Endothelial cell (in vitro differentiated cells): ENCODE measurements around the gene MAPKAPK3. TPM values are rescaled to one million over a fixed set of nuclear protein-coding genes. Genes with fewer than 3 reads are reported as not detected.
A peak's percentile ranks its signal among the peaks of the same experiment; 100 is the strongest.

Experiments used
- DNase-seq: peaks from one replicate; pipeline ENCODE4 v3.0.0; 2021; ENCODE audit warnings: low spot score
- H3K27ac Mint-ChIP-seq: one replicate; pipeline ENCODE4 v1.8.0; 2021; ENCODE audit warnings: mixed read lengths, inconsistent platforms; ENCODE audit not compliant: unreplicated experiment
- H3K27me3 Mint-ChIP-seq: one replicate; pipeline ENCODE4 v1.8.0; 2021; ENCODE audit warnings: mild to moderate bottlenecking, moderate library complexity, mixed read lengths, inconsistent platforms; ENCODE audit not compliant: unreplicated experiment
- H3K36me3 Mint-ChIP-seq: one replicate; pipeline ENCODE4 v1.8.0; 2021; ENCODE audit warnings: mild to moderate bottlenecking, low read depth, mixed read lengths, inconsistent platforms; ENCODE audit not compliant: unreplicated experiment
- H3K4me1 Mint-ChIP-seq: one replicate; pipeline ENCODE4 v1.8.0; 2021; ENCODE audit warnings: mild to moderate bottlenecking, mixed read lengths, inconsistent platforms; ENCODE audit not compliant: unreplicated experiment
- H3K4me3 Mint-ChIP-seq: one replicate; pipeline ENCODE4 v1.8.0; 2021; ENCODE audit warnings: mild to moderate bottlenecking, mixed read lengths, inconsistent platforms; ENCODE audit not compliant: unreplicated experiment
- H3K9me3 Mint-ChIP-seq: one replicate; pipeline ENCODE4 v1.8.0; 2021; ENCODE audit warnings: mixed read lengths, inconsistent platforms; ENCODE audit not compliant: unreplicated experiment
- total RNA-seq: library from RNA; stranded (reverse); fragmentation: NEBNext Ultra II Directional; extraction: Animal tissue kit (Norgen Biotek cat#: 25700); gene quantifications from one replicate; pipeline ENCODE4 v1.2.1, GENCODE V29; 2021; ENCODE audit not compliant: unreplicated experiment
- TF ChIP-seq, protein P1 (sequence below): fragments of 200-600 bp; sonication (generic); IDR thresholded peaks from one replicate; pipeline ENCODE4 v1.5.0; 2021; ENCODE audit warnings: antibody characterized with exemption; ENCODE audit not compliant: unreplicated experiment

MAPKAPK3 gene
- total RNA-seq, 1 donor from 2014 or later = 6.4 TPM

DNA sequence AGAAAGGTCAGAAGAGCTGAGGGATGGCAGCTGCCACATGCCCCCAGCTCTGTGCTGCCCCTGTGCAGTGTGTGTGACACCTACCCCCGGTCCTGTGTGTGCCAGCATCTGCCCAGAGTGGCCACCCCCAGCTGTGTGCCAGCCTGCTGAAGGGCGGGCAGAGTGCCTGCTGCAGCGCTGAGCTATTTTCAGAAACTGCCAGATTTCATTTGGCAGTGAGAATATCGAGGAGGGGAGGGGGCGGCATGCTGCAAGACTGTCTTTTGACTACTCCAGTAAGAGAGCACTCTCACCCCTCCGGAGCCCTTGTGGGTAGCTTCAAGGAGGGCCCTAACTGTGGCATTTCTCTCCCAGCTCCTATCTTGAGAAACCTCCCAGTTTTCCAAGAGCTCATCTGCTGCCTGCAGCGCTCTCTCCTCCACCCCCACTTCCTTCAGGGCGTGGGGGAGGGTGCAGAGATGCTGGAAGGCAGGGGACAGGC lies 32.5 kb downstream of the MAPKAPK3 start:
- Mint-ChIP-seq H3K27ac (no peak overlapping the region), H3K4me1 (no peaks in the 10 kb centered on the region), H3K27me3 (peaks cover 9% of the 10 kb centered on the region), H3K4me3 (no peak overlapping the region), H3K36me3 (no peaks in the 10 kb centered on the region), H3K9me3 (no peaks in the 10 kb centered on the region)
- no peak for DNase-seq
- TF ChIP-seq, protein P1, sequence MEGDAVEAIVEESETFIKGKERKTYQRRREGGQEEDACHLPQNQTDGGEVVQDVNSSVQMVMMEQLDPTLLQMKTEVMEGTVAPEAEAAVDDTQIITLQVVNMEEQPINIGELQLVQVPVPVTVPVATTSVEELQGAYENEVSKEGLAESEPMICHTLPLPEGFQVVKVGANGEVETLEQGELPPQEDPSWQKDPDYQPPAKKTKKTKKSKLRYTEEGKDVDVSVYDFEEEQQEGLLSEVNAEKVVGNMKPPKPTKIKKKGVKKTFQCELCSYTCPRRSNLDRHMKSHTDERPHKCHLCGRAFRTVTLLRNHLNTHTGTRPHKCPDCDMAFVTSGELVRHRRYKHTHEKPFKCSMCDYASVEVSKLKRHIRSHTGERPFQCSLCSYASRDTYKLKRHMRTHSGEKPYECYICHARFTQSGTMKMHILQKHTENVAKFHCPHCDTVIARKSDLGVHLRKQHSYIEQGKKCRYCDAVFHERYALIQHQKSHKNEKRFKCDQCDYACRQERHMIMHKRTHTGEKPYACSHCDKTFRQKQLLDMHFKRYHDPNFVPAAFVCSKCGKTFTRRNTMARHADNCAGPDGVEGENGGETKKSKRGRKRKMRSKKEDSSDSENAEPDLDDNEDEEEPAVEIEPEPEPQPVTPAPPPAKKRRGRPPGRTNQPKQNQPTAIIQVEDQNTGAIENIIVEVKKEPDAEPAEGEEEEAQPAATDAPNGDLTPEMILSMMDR = no peak

DNA sequence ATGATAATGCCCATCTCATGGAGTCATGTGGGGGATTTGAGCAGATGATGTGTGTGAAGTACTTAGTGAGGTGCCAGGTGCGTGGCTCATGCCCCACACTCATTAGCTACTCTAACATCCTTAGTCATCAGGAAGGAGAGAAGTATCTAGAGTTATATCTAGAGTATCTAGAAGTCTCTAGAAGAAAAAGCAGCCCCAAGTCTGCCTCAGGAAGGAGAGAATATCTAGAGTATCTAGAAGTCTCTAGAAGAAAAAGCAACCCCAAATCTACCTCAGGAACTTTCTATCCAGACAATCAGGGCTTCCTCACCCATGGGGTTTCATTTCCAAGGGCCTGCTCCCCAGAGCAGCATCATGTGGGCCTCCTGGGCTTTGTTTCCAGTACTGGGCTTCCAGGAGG lies 33.1 kb downstream of the MAPKAPK3 start:
- Mint-ChIP-seq H3K4me3 (no peak overlapping the region), H3K27ac (no peak overlapping the region), H3K4me1 (no peaks in the 10 kb centered on the region), H3K9me3 (no peaks in the 10 kb centered on the region), H3K27me3 (peaks cover 9% of the 10 kb centered on the region), H3K36me3 (no peaks in the 10 kb centered on the region)
- DNase-seq = no peak
- TF ChIP-seq, protein P1 = no peak

DNA sequence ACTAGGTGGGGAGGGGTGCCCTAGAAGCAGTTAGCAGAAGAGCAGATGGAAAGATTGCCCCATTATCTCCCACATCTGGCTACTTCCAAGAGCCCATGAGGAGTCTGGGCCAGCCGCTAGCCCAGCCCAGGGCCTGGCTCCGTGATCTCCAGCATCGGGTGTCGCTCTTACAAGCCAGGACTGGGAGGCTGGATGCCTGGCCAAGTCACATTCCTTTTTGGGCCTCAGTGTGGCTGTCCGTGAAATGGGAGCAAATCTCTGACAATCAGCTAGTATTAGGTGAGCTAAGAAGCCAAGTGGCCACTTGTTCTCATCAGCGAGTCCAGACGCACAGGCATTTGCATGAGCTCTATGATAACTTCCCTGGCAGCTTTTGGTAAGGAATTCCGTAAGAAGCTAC lies 34.5 kb downstream of the MAPKAPK3 start:
- H3K9me3 Mint-ChIP-seq = no peaks in the 10 kb centered on the region
- no peak for DNase-seq
- no peak overlapping the region for H3K27ac Mint-ChIP-seq

DNA sequence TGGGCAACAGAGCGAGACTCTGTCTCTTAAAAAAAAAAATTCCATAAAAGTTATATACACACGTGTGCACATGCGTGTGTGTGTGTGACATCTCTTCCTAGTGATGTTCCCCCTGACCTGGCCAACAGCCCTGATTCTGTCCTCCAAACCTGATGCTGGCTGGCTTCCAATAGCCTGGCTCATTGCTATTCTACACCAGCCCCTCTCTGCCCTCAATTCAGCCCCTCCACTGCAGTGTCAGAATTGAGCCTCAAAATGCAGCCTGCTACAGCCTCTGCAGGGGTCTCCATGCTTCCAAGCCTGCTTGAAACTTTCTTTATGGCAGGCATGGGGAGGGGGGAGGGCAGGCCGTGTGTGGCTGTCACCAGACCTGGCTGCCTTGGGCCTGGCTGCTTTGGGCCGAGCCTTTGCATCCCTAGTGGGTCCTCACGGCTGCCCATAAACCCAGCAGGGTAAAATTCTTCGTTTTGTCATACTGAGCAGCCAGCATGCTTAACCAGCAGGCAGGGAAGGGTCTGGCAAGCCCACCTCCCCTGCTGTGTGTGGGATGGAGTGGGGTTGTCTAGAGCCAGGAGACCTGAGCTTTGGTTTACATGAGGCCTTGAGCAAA lies 35.1 kb downstream of the MAPKAPK3 start:
- TF ChIP-seq, protein P1 = no peak
- no peak overlapping the region for H3K4me3 Mint-ChIP-seq
- DNase-seq = no peak
- no peaks in the 10 kb centered on the region for H3K4me1 Mint-ChIP-seq
- H3K27ac Mint-ChIP-seq = no peak overlapping the region
- no peaks in the 10 kb centered on the region for H3K9me3 Mint-ChIP-seq
- H3K36me3 Mint-ChIP-seq = no peaks in the 10 kb centered on the region
- peaks cover 8% of the 10 kb centered on the region for H3K27me3 Mint-ChIP-seq

More for the DNA sequence above, 34.5 kb downstream of the MAPKAPK3 start:
- Mint-ChIP-seq H3K4me1 (no peaks in the 10 kb centered on the region), H3K4me3 (no peak overlapping the region), H3K27me3 (peaks cover 9% of the 10 kb centered on the region), H3K36me3 (no peaks in the 10 kb centered on the region)
- TF ChIP-seq, protein P1 = no peak

DNA sequence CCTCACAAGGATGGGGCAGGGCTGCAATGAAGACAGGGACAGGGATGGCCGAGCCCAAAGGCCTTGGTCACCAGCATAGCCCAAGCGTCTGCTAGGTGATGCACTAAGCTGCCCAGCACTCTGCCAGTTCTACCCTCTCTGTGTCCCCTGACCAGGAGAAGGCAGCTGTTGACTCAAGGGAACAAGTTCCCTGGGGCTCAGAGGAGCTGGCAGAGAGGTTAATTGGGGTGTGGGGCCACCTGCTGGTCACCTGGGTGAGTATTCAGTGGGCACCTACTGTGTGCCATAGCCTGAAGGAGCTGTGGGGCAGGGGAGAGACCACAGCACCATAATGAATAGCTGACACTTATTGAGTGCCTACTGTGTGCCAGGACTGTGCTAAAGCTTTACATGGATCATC lies 35.8 kb downstream of the MAPKAPK3 start:
- Mint-ChIP-seq H3K9me3 (no peaks in the 10 kb centered on the region), H3K4me3 (no peak overlapping the region), H3K27me3 (peaks cover 10% of the 10 kb centered on the region), H3K36me3 (no peaks in the 10 kb centered on the region), H3K4me1 (no peaks in the 10 kb centered on the region), H3K27ac (no peak overlapping the region)
- peak; percentile 33 for DNase-seq
- TF ChIP-seq, protein P1 = peak; percentile 20
